Hepatocyte (in vitro differentiated cells): ENCODE data around the gene TACR2.

ENCODE experiments used
- EZH2 ChIP-seq: fragments of 200-600 bp; sonication (generic); IDR thresholded peaks from 2 replicates; pipeline ENCODE4 v1.6.1; 2016; ENCODE audit warnings: antibody characterized with exemption, mild to moderate bottlenecking, borderline replicate concordance
- EZH2phosphoT487 ChIP-seq: fragments of 200-600 bp; sonication (generic); IDR thresholded peaks from one replicate; pipeline ENCODE4 v1.6.1; 2018; ENCODE audit warnings: antibody characterized with exemption, mild to moderate bottlenecking, low read depth, moderate library complexity; ENCODE audit not compliant: unreplicated experiment, severe bottlenecking

- TF ChIP-seq EZH2phosphoT487 (no peak), EZH2 (no peak)
Observed at GRCh38 chr10:69366738-69367137, 50.0 kb downstream of the TACR2 start.
